ENCODE results near the gene LRRC59.

GRCh38 chr17:50412188-50412732, 14.9 kb upstream of the LRRC59 start:
- TF ChIP-seq POLR2A (IDR thresholded peaks at IDR 0.05), result no peak
- TF ChIP-seq, protein P1, sequence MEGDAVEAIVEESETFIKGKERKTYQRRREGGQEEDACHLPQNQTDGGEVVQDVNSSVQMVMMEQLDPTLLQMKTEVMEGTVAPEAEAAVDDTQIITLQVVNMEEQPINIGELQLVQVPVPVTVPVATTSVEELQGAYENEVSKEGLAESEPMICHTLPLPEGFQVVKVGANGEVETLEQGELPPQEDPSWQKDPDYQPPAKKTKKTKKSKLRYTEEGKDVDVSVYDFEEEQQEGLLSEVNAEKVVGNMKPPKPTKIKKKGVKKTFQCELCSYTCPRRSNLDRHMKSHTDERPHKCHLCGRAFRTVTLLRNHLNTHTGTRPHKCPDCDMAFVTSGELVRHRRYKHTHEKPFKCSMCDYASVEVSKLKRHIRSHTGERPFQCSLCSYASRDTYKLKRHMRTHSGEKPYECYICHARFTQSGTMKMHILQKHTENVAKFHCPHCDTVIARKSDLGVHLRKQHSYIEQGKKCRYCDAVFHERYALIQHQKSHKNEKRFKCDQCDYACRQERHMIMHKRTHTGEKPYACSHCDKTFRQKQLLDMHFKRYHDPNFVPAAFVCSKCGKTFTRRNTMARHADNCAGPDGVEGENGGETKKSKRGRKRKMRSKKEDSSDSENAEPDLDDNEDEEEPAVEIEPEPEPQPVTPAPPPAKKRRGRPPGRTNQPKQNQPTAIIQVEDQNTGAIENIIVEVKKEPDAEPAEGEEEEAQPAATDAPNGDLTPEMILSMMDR (IDR thresholded peaks at IDR 0.05), result no peak

Data from lower leg skin (tissue), 3 donors.